GM19395 (cell line): ENCODE data around the gene HAO1.

ENCODE experiments used
- ATAC-seq: cut with Tn5 transposase; IDR thresholded peaks from one replicate; pipeline ENCODE4 v1.9.1; 2021; ENCODE audit warnings: mild to moderate bottlenecking, moderate library complexity; ENCODE audit not compliant: unreplicated experiment

Gene HAO1

DNA sequence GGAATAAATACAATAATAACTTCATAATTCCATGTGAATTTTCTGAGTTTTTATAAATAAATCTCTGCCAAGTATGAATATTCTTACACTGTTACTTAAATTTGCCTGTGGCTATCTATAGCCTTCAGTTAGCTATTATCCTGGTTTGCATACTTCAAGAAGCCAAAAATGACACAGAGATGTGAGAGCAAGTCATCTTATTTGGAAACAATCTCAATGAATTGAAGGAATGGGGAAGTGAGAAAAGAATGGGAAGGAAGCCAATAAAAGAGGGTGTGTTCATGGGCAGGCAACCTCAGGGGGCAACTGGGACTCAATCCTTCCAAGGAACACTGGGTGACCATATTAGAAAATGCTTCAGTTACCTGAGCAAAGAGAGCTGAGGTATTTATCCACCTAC, 9.9 kb downstream of the HAO1 start:
- ATAC-seq: no peak

DNA sequence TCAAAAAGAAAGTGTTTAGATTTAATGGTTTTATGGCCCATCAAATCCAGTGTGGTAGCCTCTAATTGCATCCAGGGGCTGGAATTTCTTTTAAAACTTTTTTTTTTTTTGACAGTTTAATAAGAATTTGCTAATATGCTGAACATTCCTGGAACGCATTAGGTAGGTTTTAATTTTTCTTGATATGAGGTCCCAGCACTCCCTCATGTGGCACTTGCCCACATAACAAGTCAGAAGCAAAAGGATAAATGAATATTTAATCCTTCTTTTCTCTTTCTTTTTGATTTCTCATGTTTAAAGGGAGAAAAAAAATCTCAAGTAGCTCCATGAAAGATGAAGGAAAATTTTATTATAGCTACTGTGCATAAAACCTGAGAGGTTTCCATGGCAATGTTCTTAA, 13.5 kb downstream of the HAO1 start:
- ATAC-seq: no peak

DNA sequence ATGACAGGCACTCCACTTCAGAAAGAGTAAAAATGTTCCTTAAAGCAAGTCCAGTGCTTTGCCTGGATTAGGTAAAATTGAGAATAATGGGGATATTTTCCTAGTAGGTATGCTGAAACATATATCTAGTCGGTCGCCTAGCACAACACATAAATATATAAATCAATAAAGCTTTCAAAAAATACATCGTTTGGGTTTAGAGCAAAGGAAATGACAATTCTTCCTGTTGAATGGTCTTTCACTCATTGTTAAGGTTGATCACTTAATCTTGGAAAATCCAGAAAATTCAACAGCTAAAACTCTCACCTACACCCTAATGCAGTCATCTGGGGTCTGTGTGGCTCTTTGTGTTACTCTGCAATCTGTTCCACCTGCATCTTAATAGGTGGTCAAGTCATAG, 13.9 kb downstream of the HAO1 start:
- ATAC-seq: no peak

DNA sequence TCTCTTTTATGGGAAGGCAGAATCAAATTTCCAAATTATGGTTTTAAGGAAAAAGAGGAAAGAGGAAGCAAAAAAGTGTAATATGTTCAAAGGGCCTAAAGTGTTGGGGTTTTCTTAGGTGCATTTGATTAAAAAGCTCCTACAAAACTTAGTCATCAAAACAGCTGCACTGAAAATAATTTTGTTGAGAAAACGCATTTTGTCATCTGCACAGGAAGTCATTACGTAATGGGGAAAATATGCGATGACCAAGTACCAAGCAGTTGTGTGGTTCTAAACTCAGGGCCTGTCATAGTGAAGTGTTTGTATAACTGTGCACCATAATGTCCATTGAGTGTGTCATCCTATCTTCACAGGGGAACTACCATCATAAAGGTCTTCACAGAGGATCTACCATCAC, 15.6 kb downstream of the HAO1 start:
- ATAC-seq: no peak

DNA sequence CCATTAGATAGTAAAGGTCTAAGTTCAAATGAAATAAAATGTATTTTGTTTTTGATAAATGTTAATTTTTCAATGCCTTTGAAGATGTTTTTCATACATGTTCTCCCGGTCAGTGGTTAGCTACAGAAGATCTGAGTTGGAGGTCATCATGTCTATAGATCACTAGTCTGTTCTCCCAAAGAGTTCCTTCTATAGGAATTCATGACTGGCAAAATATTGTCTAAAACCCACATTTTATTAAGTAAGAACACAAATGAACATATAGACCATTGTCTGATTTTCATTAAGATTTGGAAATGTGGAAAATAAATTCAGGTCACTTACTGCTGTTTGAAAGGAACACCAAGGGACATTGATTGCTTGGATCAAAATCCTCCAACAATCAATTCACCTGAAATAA, 23.6 kb downstream of the HAO1 start:
- ATAC-seq: no peak

DNA sequence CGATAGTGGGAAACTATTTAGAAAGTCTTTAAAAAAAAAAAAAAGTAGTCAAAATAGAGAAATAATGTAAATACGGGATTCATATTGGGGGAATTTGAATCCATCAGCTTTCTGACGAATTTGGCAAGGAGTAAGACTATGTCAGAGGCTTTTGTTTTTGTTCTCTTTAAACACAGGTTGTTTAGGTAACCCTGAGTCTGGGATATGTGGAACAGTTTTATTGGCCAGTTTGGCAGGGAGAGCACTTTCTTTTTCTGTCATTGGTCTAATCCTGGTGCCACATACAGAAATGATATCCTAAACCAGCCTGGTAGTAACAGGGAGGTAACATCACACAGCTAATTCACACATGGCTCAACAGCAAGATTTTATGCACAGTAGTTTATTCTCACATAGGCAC, 27.7 kb downstream of the HAO1 start:
- ATAC-seq: no peak

DNA sequence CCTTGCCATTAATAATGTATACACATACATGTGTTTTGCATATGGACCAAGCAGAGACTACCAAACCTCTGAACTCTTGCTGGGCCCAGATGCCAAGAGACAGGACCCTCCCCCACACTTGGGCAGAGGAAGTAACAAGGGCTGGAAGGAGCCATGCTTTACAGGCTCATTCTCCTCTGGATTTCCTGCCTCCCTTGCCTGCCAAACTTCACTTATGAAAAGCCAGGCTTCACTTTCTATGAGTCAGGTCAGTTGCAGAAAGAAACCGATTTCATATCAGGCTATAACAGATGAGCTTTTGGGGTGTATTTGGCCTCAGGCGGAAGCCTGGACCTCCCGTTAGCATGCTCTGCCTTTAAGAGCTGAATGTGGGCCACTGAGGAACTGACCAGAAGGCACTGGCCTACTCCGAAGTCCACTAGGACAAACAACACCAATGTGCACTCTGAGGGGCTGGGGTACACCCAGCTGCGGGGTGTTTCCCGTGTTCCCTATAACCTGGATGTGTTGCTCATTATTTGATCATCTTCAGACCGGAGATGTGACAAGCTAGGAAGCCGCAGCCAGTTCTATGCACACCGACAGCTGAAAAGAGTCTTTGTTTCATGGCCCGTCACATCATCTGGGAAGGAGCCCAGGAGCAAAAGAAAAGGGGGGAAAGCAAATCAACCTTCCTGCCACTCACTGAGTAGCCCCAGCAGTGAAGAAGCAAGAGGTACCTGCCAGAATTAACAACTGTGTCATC, 28.5 kb downstream of the HAO1 start:
- no peak for ATAC-seq

DNA sequence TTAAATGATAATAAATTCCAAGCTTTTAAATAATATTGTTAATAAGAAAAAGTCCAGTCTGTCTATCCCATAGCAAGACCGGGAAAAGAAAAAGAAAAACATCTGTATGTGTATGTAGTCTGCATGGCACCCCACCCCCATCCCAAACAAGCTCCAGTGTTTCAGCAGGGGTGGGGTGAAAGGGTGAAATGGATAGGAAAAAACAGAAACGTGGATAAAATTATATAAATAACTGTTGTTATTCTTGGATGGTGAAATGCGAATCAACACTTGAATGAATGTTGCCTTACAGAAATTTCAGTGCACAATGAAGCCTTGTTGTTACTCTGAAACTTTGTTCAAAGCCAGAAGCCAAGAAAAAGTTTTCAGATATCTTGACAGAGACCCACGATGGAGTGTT, 31.4 kb downstream of the HAO1 start:
- no peak for ATAC-seq

DNA sequence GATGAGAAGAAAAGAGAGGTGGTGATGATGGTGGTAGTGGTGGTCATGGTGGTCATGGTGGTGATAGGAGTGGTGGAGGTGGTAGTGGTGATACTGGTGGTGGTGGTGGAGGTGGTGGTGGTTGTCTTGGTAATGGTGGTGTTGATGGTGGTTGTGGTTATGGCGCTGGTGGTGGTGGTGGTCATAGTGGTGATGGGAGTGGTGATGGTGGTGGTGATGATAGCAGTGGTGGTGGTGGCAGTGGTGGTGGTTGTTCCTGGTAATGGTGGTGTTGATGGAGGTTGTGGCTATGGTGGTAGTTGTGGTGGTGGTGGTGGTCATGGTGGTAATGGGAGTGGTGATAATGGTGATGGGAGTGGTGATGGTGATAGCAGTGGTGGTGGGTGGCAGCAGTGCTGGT, 36.8 kb downstream of the HAO1 start:
- no peak for ATAC-seq

DNA sequence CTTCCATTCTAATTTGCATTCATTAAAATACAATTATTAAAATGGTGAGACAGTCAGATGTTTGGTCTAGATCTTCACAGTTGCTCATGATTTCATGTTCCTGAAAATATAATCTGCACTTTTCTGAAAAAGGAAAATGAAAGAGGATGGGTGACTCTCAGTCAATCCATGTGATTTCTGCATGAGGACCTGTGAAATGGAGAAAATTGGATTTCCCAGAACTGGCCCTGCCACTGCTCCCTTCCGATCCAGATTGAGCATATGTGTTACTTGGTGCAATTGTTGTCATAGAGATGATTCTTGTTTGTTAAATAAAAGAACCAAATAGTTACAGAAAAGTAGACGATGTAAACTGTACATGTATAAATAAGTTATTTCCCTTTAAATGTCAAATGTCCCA, 37.4 kb downstream of the HAO1 start:
- ATAC-seq: no peak

DNA sequence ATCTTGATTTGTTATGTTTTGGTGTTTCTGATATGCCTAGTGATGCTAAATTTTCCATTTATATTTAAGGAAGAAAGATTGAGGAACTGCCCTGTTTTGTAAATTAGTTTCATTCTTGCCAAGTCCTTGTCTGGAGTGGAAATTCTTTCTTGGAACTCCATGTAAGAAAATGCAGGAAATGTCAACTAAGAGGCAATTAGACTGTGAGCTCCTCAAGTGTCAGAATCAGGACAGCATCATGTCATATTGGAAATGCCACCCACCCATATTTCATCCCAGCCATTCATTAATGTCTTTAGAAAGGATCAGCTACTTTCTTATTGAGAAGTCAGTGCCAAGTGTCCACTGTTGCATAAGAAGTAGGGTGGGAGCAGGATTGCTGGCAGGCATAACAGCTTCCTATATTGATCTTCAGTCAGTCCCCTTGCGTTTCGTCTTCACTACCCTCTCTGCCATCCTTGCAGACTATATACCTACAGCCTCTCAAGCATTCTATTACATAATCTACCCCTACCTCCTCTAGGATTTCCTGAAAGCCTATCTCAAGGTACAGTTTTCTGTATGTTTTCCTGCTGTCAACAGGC, 42.4 kb downstream of the HAO1 start:
- ATAC-seq: no peak

DNA sequence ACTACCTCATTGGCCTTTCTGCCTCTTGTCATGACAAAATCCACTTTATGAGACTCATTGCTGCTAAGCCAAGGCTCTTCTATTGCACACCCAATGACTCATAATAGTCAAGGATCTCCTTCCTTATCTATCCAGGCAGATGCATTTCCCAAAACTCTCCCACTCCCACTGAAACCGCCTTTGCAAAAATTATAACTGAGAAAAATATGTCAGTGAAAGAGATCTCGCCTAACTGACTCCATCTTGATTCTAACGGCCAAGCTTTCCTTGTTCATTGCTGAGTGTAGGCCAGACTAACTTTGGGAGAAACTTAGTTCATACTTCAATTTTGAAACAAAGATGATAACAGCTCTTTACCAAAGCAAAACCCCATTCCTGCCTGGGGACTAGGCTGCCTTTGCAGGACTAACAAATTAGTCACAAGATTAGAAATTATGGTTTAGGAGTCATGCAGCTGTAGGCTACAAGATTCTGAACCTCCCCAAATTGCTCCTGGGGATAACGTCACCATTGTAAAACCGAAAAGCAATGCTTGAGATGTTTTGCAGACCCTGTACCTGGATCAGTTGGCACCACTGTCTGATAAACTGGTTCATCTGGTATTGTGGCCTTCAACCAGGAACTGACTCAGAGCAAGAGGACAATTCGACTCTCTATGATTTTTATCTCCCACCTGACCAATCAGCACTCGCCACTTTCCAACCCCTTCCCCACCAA, 47.1 kb downstream of the HAO1 start:
- ATAC-seq: no peak

DNA sequence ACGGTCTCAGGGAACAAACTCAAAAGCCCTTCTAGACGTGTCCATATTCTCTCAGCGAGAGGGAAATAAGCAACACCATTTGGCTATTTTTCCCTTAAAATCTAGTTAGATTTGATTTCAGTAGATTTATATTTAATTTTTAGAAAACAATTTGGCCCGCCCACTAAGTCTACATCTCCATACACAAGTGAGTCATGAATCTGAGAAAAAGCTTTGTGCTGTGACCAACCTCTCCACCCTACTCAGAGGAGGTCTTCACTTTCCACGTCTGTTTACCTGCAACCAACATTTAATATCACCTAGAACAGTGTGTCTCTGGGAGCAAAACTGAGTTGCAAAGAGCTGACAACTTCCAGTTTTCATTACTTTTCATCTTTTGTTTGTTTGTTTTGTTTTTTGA, 48.6 kb downstream of the HAO1 start:
- no peak for ATAC-seq

DNA sequence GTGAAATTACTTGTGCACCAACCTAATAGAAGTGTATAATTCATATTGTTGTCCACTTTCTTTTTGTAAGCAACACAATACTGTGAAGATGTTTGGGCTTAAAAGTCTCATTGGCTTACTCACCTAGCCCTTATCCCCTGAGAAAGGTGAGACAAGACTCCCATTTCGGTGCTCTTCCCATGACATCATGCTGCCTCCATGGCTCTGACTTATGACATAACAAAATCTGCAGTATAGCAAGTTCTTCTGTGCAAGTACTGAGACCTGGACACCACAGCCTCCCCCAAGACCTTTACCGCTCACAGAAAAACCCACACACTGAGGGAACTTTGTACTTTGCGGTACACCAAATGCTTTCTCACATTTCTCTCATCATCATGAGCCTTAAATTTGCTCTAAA, 50.5 kb downstream of the HAO1 start:
- ATAC-seq: no peak

DNA sequence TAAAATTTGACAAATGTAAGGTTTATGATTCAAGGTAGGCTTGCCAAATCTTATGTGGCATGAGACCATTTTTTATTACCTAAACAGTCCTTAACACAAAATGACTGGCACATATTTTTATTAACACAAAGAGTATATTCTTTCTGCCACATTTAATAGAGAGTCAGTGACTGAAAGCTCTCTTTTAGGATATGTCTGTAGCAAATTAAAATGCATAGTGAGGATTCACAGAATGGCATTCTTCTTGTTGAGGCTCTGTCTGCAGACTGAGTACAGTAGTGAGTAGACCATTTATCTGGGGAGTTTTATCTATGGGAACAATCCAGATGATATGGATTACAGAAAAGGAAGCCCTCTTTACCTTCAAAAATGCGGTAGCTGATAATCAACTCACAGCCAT, 56.5 kb downstream of the HAO1 start:
- ATAC-seq: no peak

DNA sequence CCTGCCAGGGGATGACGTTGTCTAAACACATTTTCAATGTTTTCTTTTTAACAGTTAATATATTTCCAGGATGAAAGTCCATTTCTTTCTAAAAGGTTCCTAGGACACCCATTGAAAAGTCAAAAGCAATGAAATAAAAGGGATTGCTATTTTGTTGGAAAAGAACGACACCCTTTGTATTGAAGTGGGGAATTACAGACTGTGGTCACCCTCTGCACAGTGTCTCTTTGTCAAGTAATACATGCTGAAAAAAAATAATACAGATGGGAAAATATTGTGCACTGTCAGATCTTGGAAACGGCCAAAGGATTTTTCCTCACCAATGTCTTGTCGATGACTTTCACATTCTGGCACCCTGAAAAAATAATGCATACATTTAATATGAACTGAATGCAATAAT, 56.9 kb downstream of the HAO1 start:
- ATAC-seq: no peak

DNA sequence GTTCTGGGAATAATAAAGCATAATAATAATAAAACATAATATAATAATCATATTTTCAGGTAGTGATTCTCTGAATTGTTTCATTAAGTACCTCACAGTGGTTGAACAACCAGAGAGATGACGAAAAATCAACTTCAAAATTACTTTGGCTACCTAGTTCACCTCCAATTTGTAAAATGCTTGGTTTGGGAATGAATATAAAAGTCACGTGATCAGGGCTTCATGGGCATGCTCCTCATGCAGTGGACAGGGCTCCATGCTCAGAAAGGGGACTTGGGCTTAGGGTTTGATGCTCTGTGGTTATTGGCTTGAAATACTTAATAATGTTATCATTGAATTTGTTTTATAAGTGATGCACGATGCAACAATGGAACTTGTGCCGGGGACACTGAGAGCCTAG, 58.2 kb downstream of the HAO1 start:
- no peak for ATAC-seq

DNA sequence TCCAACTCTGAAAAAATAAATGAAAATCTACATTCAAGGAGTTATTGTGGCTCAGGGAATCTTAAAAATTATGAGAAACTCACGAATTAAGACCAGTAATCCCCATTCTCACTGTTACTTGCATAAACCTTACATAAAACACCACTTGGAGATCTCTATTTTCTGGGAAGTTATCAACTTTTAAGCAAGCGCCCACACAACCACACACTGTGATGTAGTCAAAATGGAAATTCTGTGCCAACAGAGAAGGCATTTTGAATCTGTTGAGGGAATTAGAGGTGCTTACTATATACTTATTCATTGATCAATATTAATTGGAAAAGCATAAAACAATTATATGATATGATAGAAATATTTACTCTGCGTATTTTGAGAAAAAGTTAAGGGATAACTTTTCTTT, 58.7 kb downstream of the HAO1 start:
- ATAC-seq: no peak

DNA sequence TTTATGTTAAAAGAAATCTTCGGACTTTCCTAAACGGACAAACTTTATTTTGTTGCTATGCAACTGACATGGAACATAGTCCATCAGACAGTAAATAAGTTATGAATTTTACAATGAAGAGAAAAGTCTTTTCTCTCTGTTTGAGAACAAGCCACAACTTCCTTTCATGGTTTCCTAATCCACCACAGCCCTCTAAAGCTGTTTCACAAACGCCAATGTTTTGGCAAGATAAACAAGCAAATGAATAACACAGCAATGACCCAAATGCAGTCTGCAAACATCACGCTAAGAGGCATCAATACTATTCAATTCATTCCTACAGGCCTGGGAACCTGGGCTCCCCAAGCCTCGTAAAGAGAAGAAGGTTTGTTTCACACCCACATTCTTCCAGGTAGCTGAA, 60.4 kb downstream of the HAO1 start:
- ATAC-seq: peak; percentile 85

DNA sequence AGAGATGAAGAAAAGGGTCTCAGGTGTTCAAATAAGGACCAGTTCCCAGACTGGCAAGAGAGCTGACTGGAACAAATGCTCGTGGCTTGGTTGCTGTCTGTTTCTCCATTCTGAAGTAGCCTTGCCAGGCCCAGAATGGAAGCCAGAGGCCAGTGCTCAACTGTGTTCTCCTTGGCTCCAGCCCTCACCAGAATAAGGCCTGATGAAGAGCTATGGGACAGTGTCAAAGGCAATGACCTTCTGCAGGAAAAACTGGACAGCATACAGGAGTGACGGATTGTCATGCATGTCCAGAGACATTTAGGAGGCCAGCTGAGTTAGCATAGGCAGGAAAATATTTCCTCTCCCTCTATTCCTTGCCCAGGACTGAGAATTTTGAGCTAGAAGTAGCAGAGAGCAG, 72.2 kb downstream of the HAO1 start:
- ATAC-seq: no peak

DNA sequence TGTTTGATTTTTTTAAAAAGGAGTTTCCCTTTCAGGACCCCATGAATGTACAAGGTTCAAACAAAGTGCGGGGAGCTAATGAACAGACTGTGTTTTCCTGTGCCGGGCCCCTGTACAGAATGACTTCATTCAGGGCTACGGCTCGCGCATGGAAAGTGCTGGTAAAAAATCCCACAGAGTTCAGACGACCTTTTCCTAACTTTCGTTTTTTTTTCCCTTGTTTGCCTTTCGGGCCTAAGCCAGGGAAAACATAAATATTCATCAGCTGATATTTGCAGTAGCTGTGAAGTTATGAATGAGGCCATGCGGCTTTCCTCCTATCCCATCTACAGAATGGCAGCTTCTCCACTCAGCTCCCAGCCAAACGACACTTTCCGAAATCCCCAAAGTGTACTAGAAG, 74.0 kb downstream of the HAO1 start:
- no peak for ATAC-seq

DNA sequence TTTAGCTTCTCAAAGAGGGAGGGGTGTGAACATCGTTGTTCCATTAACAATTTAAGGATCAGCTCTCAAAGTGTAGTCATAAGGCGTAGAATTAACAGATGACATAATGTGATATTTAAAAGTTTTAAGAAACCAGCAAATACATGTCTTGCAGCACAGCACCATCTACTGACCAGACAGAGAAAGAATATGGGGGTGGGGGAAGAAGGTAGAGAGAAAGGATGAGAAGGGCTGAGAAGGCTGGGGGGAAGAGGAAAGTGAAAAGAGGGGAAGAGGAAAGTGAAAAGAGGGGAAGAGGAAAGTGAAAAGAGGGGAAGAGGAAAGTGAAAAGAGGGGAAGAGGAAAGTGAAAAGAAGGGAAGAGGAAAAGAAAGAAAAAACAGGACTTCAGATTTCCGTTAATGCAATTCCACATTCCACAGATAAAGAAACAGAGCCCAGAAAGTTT, 80.9 kb downstream of the HAO1 start:
- ATAC-seq: no peak
